ENCODE data around the gene RELA. TPM values are rescaled to one million over a fixed set of nuclear protein-coding genes. Genes with fewer than 3 reads are reported as not detected.

The RELA gene
- total and polyA plus RNA-seq, 2 donors (not counting 3 experiments of a cell fraction or from before 2014, with no cell fraction given), result 78.7 to 105 TPM

DNA sequence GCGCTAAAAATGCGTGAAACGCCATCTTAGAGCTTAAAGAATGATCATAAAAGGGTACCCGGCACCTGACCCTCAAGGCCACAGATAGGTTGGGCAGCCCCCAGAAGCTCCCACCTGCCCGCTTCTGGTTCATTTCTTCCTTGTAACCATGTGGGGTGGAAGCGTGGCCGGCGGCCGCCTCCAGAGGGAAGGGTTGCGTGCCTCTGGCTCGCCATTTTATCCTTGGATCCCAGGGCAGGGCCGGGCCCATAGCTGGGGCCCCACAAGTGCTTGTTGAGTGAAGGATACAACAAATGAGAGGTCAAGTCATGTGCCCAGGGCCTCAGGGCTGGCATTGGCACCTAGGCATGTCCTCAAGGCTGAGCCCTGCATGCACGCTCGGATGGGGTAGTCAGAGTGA lies 41.3 kb downstream of the RELA start:
- CTCF ChIA-PET, result interaction anchor here (1.2 kb wide), 1 partner anchor 17 kb away, joined by 3 read pairs; the partner anchor contains the start of gene SIPA1
- Histone ChIP-seq H3K36me3 (ENCODE audit: control insufficient read depth in 2 of 2, extremely low read depth in 1 of 2, insufficient read depth in 2 of 2, low read length in 2 of 2) (peaks cover 6 to 61% of the 10 kb centered on the region in 2 experiments), H4K20me1 (replicated peaks; ENCODE audit: control insufficient read depth, extremely low read depth, insufficient read depth, low read length) (no peaks in the 10 kb centered on the region)

More for the DNA sequence above, 41.3 kb downstream of the RELA start:
- no peak overlapping the region for H3K27ac ChIP-seq (ENCODE audit: insufficient read depth, low read depth, low read length)
- intact Hi-C loops (cut with micrococcal nuclease), result no loop called here
- no peak overlapping the region for H2AFZ ChIP-seq (ENCODE audit: low read depth, low read length)
- DNase-seq (ENCODE audit: low read depth, low spot score) (no peak), FAIRE-seq (no peak)
- peaks cover 6% of the 10 kb centered on the region for H3K4me1 ChIP-seq (ENCODE audit: control insufficient read depth, extremely low read depth, insufficient read depth, low read length)
- H3K9me1 ChIP-seq (replicated peaks; ENCODE audit: control insufficient read depth, extremely low read depth, insufficient read depth, low read length), result no peaks in the 10 kb centered on the region
- no peak overlapping the region for H3K4me2 ChIP-seq (ENCODE audit: insufficient read depth, low read length)
- peaks cover 16% of the 10 kb centered on the region for H3K79me2 ChIP-seq (ENCODE audit: control insufficient read depth, insufficient read depth, low read length)
- TF ChIP-seq MYC (IDR thresholded peaks at IDR 0.05; ENCODE audit: low read depth, low read length) (no peak), EZH2 (IDR thresholded peaks at IDR 0.05; ENCODE audit: borderline replicate concordance, low read depth, low read length, severe bottlenecking) (no peak), JUN (IDR thresholded peaks at IDR 0.05; ENCODE audit: borderline replicate concordance, insufficient read depth, insufficient read length, low read depth) (no peak), GATA2 (IDR thresholded peaks at IDR 0.05; ENCODE audit: insufficient read depth, insufficient read length, low read depth, low read length) (no peak), POLR2AphosphoS5 (IDR thresholded peaks at IDR 0.05; ENCODE audit: insufficient read depth, low read depth, low read length) (no peak), FOS (IDR thresholded peaks at IDR 0.05; ENCODE audit: borderline replicate concordance, insufficient read depth, low read length) (no peak), POLR2A (IDR thresholded peaks at IDR 0.05; ENCODE audit: low read depth, low read length) (no peak)
- TF ChIP-seq, protein P1, sequence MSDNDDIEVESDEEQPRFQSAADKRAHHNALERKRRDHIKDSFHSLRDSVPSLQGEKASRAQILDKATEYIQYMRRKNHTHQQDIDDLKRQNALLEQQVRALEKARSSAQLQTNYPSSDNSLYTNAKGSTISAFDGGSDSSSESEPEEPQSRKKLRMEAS (IDR thresholded peaks at IDR 0.05; ENCODE audit: insufficient read depth, insufficient read length), result no peak
- TF ChIP-seq, protein P2, sequence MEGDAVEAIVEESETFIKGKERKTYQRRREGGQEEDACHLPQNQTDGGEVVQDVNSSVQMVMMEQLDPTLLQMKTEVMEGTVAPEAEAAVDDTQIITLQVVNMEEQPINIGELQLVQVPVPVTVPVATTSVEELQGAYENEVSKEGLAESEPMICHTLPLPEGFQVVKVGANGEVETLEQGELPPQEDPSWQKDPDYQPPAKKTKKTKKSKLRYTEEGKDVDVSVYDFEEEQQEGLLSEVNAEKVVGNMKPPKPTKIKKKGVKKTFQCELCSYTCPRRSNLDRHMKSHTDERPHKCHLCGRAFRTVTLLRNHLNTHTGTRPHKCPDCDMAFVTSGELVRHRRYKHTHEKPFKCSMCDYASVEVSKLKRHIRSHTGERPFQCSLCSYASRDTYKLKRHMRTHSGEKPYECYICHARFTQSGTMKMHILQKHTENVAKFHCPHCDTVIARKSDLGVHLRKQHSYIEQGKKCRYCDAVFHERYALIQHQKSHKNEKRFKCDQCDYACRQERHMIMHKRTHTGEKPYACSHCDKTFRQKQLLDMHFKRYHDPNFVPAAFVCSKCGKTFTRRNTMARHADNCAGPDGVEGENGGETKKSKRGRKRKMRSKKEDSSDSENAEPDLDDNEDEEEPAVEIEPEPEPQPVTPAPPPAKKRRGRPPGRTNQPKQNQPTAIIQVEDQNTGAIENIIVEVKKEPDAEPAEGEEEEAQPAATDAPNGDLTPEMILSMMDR (IDR thresholded peaks at IDR 0.05; ENCODE audit: extremely low read depth in 1 of 2, insufficient read depth in 1 of 2, low read depth in 1 of 2, low read length in 2 of 2), result no peak
- POLR2A ChIA-PET, result no interaction called here
- dilution Hi-C loops (cut with MboI; ENCODE audit: extremely low pct_ligation_motif_present, low sequenced_read_pairs), result no loop called here
- no peak overlapping the region for H3K4me3 ChIP-seq (replicated peaks in 1 of 3; ENCODE audit: insufficient read depth in 1 of 3, low read depth in 1 of 3, low read length in 3 of 3)
- BruUV-seq (replicated peaks), result no TSS peak
- no peaks in the 10 kb centered on the region for H3K9me3 ChIP-seq (replicated peaks; ENCODE audit: control insufficient read depth, insufficient read depth, low read length)
- H3K27me3 ChIP-seq (ENCODE audit: control insufficient read depth in 2 of 2, insufficient read depth in 2 of 2, low read length in 2 of 2), result no peaks in the 10 kb centered on the region
- H3K9ac ChIP-seq (replicated peaks; ENCODE audit: extremely low read depth, insufficient read depth, low read length), result no peak overlapping the region

All from endothelial cell of umbilical vein (primary cell).